ENCODE data around the gene CACNB1. TPM values are rescaled to one million over a fixed set of nuclear protein-coding genes. Genes with fewer than 3 reads are reported as not detected.

CACNB1 gene
- total RNA-seq, 1 donor from 2014 or later = 25.5 TPM

- Mint-ChIP-seq H3K27me3 (ENCODE audit: low read depth) (no peaks in the 10 kb centered on the region), H3K36me3 (ENCODE audit: low read depth) (peaks cover 18% of the 10 kb centered on the region), H3K4me1 (ENCODE audit: low read depth) (peaks cover 33% of the 10 kb centered on the region), H3K27ac (ENCODE audit: unreplicated experiment) (peak overlapping the region; percentile 13), H3K4me3 (ENCODE audit: unreplicated experiment) (no peak overlapping the region), H3K9me3 (ENCODE audit: low read depth) (no peaks in the 10 kb centered on the region)
- no peak for TF ChIP-seq CTCF (IDR thresholded peaks at IDR 0.05)
- no peak for DNase-seq (ENCODE audit: low spot score)
Measured at GRCh38 chr17:39191750-39192510, 5.5 kb downstream of the CACNB1 start.

GRCh38 chr17:39187152-39187830 lies 10.2 kb downstream of the CACNB1 start:
- H3K9me3 Mint-ChIP-seq (ENCODE audit: low read depth) = no peaks in the 10 kb centered on the region
- H3K27ac Mint-ChIP-seq (ENCODE audit: unreplicated experiment) = no peak overlapping the region
- no peak overlapping the region for H3K4me3 Mint-ChIP-seq (ENCODE audit: unreplicated experiment)
- no peaks in the 10 kb centered on the region for H3K4me1 Mint-ChIP-seq (ENCODE audit: low read depth)
- TF ChIP-seq CTCF (IDR thresholded peaks at IDR 0.05) = no peak
- no peak for DNase-seq (ENCODE audit: low spot score)
- H3K36me3 Mint-ChIP-seq (ENCODE audit: low read depth) = peaks cover 28% of the 10 kb centered on the region
- no peaks in the 10 kb centered on the region for H3K27me3 Mint-ChIP-seq (ENCODE audit: low read depth)

GRCh38 chr17:39186481-39187002 lies 10.9 kb downstream of the CACNB1 start:
- Mint-ChIP-seq H3K9me3 (ENCODE audit: low read depth) (no peaks in the 10 kb centered on the region), H3K27ac (ENCODE audit: unreplicated experiment) (no peak overlapping the region), H3K36me3 (ENCODE audit: low read depth) (peaks cover 24% of the 10 kb centered on the region), H3K27me3 (ENCODE audit: low read depth) (no peaks in the 10 kb centered on the region), H3K4me3 (ENCODE audit: unreplicated experiment) (no peak overlapping the region), H3K4me1 (ENCODE audit: low read depth) (no peaks in the 10 kb centered on the region)
- DNase-seq (ENCODE audit: low spot score) = no peak
- no peak for TF ChIP-seq CTCF (IDR thresholded peaks at IDR 0.05)

- no peak for DNase-seq (ENCODE audit: low spot score)
- Mint-ChIP-seq H3K4me3 (ENCODE audit: unreplicated experiment) (no peak overlapping the region), H3K9me3 (ENCODE audit: low read depth) (no peaks in the 10 kb centered on the region), H3K27me3 (ENCODE audit: low read depth) (no peaks in the 10 kb centered on the region), H3K27ac (ENCODE audit: unreplicated experiment) (peak overlapping the region; percentile 54), H3K36me3 (ENCODE audit: low read depth) (peaks cover 29% of the 10 kb centered on the region), H3K4me1 (ENCODE audit: low read depth) (peaks cover under 1% of the 10 kb centered on the region)
- TF ChIP-seq CTCF (IDR thresholded peaks at IDR 0.05) = no peak
Measured at GRCh38 chr17:39183720-39184119, 13.7 kb downstream of the CACNB1 start.

GRCh38 chr17:39183045-39183444 lies 14.4 kb downstream of the CACNB1 start:
- Mint-ChIP-seq H3K4me1 (ENCODE audit: low read depth) (peaks cover 5% of the 10 kb centered on the region), H3K9me3 (ENCODE audit: low read depth) (no peaks in the 10 kb centered on the region), H3K27me3 (ENCODE audit: low read depth) (no peaks in the 10 kb centered on the region), H3K27ac (ENCODE audit: unreplicated experiment) (peak overlapping the region; percentile 68), H3K4me3 (ENCODE audit: unreplicated experiment) (no peak overlapping the region), H3K36me3 (ENCODE audit: low read depth) (peaks cover 29% of the 10 kb centered on the region)
- TF ChIP-seq CTCF (IDR thresholded peaks at IDR 0.05) = no peak
- no peak for DNase-seq (ENCODE audit: low spot score)

All from chondrocyte (in vitro differentiated cells).